PFSK-1 (cell line): ENCODE results near the gene DDHD1.

ENCODE experiments used
- FOXP2 ChIP-seq: optimal IDR thresholded peaks from 2 replicates; pipeline ENCODE3; 2011; ENCODE audit warnings: borderline replicate concordance, control low read depth, inconsistent platforms; ENCODE audit not compliant: insufficient read depth; ENCODE audit errors: extremely low read length, extremely low read depth
- POLR2AphosphoS5 ChIP-seq: IDR thresholded peaks from 2 replicates; pipeline ENCODE4 v1.6.1; 2012; ENCODE audit warnings: low read depth, mild to moderate bottlenecking, control low read depth, low read length, moderate library complexity
- REST ChIP-seq, 2 experiments: IDR thresholded peaks; 2 replicates each; pipeline versions ENCODE4 v1.6.1 to v1.8.0; 2011 to 2012; ENCODE audit warnings: low read depth in 2 of 2, low read length in 2 of 2, control low read depth in 1 of 2, inconsistent platforms in 1 of 2, mild to moderate bottlenecking in 1 of 2, moderate library complexity in 1 of 2; ENCODE audit not compliant: insufficient read depth in 1 of 2
- SIN3A ChIP-seq: IDR thresholded peaks from 2 replicates; pipeline ENCODE4 v1.6.1; 2012; ENCODE audit warnings: mild to moderate bottlenecking, low read length, moderate library complexity, borderline replicate concordance; ENCODE audit not compliant: insufficient read depth
- TAF1 ChIP-seq: IDR thresholded peaks from 2 replicates; pipeline ENCODE4 v1.6.1; 2012; ENCODE audit warnings: low read length, control low read depth, borderline replicate concordance; ENCODE audit not compliant: insufficient read depth

DDHD1 gene

GRCh38 chr14:53190938-53191337, 37.8 kb upstream of the DDHD1 start:
- no peak for TF ChIP-seq REST (IDR thresholded peaks at IDR 0.05; ENCODE audit: insufficient read depth in 1 of 2, low read depth in 2 of 2, low read length in 2 of 2)
- TF ChIP-seq FOXP2, result no peak
- TF ChIP-seq SIN3A, result no peak
- TF ChIP-seq POLR2AphosphoS5, result no peak
- no peak for TF ChIP-seq TAF1

DNA sequence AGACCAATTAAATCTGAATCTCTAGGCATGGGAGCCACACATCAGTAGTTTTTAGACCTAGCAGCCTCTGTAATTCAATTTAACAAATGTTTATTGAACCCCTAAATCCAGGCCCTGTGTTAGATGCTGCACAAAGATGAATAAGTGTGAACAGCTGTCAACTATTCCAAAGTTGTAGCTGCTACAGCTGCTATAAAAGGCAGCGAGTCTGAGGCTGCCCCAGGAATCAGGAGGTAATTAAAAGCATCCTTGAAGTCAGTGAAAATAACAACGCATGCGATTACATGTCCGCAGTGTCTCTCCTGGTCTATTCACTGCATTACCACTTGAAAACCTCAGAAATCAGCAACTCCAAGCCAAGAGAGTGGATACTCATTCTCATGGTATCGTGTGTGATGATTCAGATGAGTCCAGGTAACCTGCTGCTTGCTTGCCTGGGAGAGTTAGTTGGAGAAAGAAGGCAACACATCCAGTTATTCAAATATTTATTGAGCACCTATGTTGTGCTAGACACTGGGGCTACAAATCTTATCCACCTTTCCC, 34.9 kb upstream of the DDHD1 start:
- TF ChIP-seq REST (IDR thresholded peaks at IDR 0.05; ENCODE audit: insufficient read depth in 1 of 2, low read depth in 2 of 2, low read length in 2 of 2), result no peak
- TF ChIP-seq TAF1, result no peak
- TF ChIP-seq POLR2AphosphoS5, result no peak
- no peak for TF ChIP-seq SIN3A
- no peak for TF ChIP-seq FOXP2

DNA sequence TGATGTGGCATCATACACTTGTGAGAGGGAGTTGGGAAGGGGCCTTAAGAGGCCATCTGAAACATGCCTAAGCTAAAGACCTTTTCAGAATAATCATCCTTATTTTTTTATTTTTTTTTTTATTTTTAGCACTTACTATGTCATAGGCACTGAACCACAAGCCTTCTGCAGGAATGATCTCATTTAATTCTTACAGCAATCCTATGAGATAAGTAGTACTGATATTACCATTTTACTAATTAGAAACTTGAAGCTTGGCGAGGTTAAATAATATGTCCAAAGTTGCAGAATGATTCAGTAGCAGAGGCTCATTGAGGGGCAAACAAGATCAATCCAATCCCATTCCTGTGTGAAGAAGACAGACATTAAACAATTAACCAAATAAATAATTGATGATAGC, 33.4 kb upstream of the DDHD1 start:
- no peak for TF ChIP-seq SIN3A
- no peak for TF ChIP-seq REST (IDR thresholded peaks at IDR 0.05; ENCODE audit: insufficient read depth in 1 of 2, low read depth in 2 of 2, low read length in 2 of 2)
- no peak for TF ChIP-seq TAF1
- TF ChIP-seq FOXP2, result no peak
- no peak for TF ChIP-seq POLR2AphosphoS5

DNA sequence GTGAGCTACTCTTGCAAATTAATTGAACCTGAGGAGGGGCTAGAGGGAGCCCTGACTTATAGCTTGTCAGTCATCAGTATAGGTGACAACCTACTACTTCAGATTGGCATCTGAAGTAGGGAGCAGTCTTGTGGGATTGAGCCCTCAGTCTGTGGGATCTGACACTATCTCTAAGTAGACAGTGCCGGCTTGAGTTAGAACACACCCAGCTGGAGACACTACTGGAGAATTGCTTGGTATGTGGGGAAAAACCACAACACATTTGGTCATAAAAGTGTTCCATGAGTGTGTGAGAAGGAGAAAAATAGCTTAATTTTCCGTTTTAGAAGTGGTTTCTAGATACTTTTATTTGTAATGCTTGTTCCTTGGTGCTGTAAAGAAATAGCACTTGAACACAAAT, 30.5 kb upstream of the DDHD1 start:
- TF ChIP-seq SIN3A (no peak), FOXP2 (no peak), TAF1 (no peak), POLR2AphosphoS5 (no peak), REST (IDR thresholded peaks at IDR 0.05; ENCODE audit: insufficient read depth in 1 of 2, low read depth in 2 of 2, low read length in 2 of 2) (no peak)

DNA sequence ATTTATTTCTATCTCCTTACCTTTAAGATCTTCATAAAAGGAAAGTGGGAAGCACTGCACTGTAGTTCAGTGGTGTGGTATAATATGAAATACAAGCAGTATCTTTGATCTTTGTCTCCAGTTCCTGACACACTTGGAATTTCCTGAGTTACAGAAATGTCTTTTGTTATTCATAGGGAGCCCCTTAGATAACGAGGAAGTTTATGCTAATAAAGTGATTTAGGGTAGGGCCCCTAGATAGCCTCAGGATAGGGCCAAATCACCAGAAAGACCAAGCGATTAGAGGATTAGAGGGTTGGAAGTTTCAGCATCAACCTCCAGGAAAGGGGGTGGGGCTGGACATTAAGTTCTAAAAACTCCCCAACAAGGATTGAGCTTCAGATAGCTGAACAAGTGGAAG, 29.9 kb upstream of the DDHD1 start:
- TF ChIP-seq POLR2AphosphoS5, result no peak
- TF ChIP-seq SIN3A, result no peak
- TF ChIP-seq REST (IDR thresholded peaks at IDR 0.05; ENCODE audit: insufficient read depth in 1 of 2, low read depth in 2 of 2, low read length in 2 of 2), result no peak
- no peak for TF ChIP-seq TAF1
- TF ChIP-seq FOXP2, result no peak
